OCI-LY1 (cell line): ENCODE measurements around the gene TGM2.

Experiments
- H2AFZ ChIP-seq: fragments of 200-600 bp; sonication (generic), shearing (Covaris generic); 2 replicates; pipeline ENCODE4 v1.6.0; 2014; ENCODE audit warnings: antibody characterized with exemption, mild to moderate bottlenecking, low read length
- H3F3A ChIP-seq: fragments of 200-600 bp; sonication (generic), shearing (Covaris generic); 2 replicates; pipeline ENCODE4 v1.6.0; 2014; ENCODE audit warnings: mild to moderate bottlenecking, antibody characterized with exemption, low read length, moderate library complexity; ENCODE audit not compliant: insufficient read depth
- H3K27ac ChIP-seq: fragments of 200-600 bp; sonication (generic); 2 replicates; pipeline ENCODE4 v1.5.1; 2014; ENCODE audit warnings: low read length, mixed run types, mild to moderate bottlenecking, low read depth; ENCODE audit not compliant: poor library complexity, severe bottlenecking
- H3K27me3 ChIP-seq: fragments of 200-600 bp; sonication (generic); 2 replicates; pipeline ENCODE4 v1.6.0; 2014; ENCODE audit warnings: antibody characterized with exemption, mild to moderate bottlenecking, low read length, moderate library complexity; ENCODE audit not compliant: insufficient read depth
- H3K36me3 ChIP-seq: fragments of 200-600 bp; sonication (generic); 2 replicates; pipeline ENCODE4 v1.6.1; 2014; ENCODE audit warnings: mild to moderate bottlenecking, antibody characterized with exemption, low read length, moderate library complexity, mixed read lengths; ENCODE audit not compliant: insufficient read depth
- H3K4me1 ChIP-seq: fragments of 200-600 bp; sonication (generic); 2 replicates; pipeline ENCODE4 v1.5.1; 2014; ENCODE audit warnings: mild to moderate bottlenecking, low read length, moderate library complexity; ENCODE audit not compliant: insufficient read depth, severe bottlenecking
- H3K4me2 ChIP-seq: fragments of 200-600 bp; sonication (generic), shearing (Covaris generic); 2 replicates; pipeline ENCODE4 v1.6.1; 2014; ENCODE audit warnings: low read length
- H3K4me3 ChIP-seq: fragments of 200-600 bp; sonication (generic); 2 replicates; pipeline ENCODE4 v1.5.1; 2014; ENCODE audit warnings: low read length, low read depth, mild to moderate bottlenecking, mixed read lengths; ENCODE audit not compliant: poor library complexity, severe bottlenecking
- H3K79me2 ChIP-seq: fragments of 200-600 bp; shearing (Covaris generic); 2 replicates; pipeline ENCODE4 v1.6.1; 2016; ENCODE audit warnings: mixed run types, low read length, mixed read lengths; ENCODE audit not compliant: insufficient read depth
- H3K9ac ChIP-seq: fragments of 200-600 bp; sonication (generic), shearing (Covaris generic); 2 replicates; pipeline ENCODE4 v1.6.1; 2014; ENCODE audit warnings: mild to moderate bottlenecking, low read length, mixed read lengths
- H3K9me2 ChIP-seq: fragments of 200-600 bp; sonication (generic), shearing (Covaris generic); 2 replicates; pipeline ENCODE4 v1.6.1; 2014; ENCODE audit warnings: low read depth, mild to moderate bottlenecking, low read length, mixed read lengths
- H3K9me3 ChIP-seq: fragments of 200-600 bp; shearing (Covaris generic); 2 replicates; pipeline ENCODE4 v1.6.1; 2014; ENCODE audit warnings: low read length, mixed read lengths
- H4K20me1 ChIP-seq: fragments of 200-600 bp; sonication (generic), shearing (Covaris generic); 2 replicates; pipeline ENCODE4 v1.6.0; 2016; ENCODE audit warnings: mild to moderate bottlenecking, low read length; ENCODE audit not compliant: insufficient read depth
- CTCF ChIP-seq: fragments of 200-600 bp; sonication (generic), shearing (Covaris generic); IDR thresholded peaks from 2 replicates; pipeline ENCODE4 v1.5.1; 2017; ENCODE audit warnings: mild to moderate bottlenecking, antibody characterized with exemption, low read length, moderate library complexity, mixed read lengths
- EZH2 ChIP-seq: fragments of 200-600 bp; sonication (generic), shearing (Covaris generic); IDR thresholded peaks from 2 replicates; pipeline ENCODE4 v1.8.0; 2017; ENCODE audit warnings: borderline replicate concordance, mixed run types, mild to moderate bottlenecking, antibody characterized with exemption, low read length, moderate library complexity, mixed read lengths

TGM2 gene

DNA sequence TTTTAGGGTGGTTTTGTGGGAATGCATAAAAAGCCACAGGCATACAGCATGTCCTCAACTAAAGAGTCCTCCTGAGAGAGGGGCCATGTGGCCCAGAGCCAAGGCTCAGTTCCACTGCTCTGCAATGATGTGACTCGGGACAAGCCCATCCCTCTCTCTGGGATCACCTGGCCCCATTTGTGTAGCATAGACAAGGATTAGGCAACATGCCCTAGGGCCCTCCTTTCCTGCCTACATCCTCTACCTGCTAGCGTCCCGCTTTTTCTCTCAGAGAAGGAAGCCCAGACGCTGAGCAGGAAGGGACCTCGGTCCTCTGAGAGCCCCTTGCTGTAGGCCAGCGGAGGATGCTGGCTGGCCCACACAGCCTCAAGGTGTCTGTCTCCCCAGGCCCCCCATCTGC, 8.8 kb downstream of the TGM2 start:
- H3K36me3 ChIP-seq = no peaks in the 10 kb centered on the region
- no peak overlapping the region for H3K4me2 ChIP-seq
- H3F3A ChIP-seq = no peaks in the 10 kb centered on the region
- no peak overlapping the region for H3K4me3 ChIP-seq
- H3K9me3 ChIP-seq = no peaks in the 10 kb centered on the region
- H4K20me1 ChIP-seq = no peaks in the 10 kb centered on the region
- TF ChIP-seq EZH2 (no peak), CTCF (no peak)
- no peak overlapping the region for H3K9ac ChIP-seq
- H3K4me1 ChIP-seq = no peaks in the 10 kb centered on the region
- H3K27ac ChIP-seq = no peak overlapping the region
- no peaks in the 10 kb centered on the region for H3K79me2 ChIP-seq
- no peaks in the 10 kb centered on the region; the same call in 1 of the 2 replicates for H3K27me3 ChIP-seq
- no peaks in the 10 kb centered on the region for H3K9me2 ChIP-seq
- H2AFZ ChIP-seq = no peak overlapping the region

- TF ChIP-seq EZH2 (no peak), CTCF (no peak)
- H3K9me2 ChIP-seq = no peaks in the 10 kb centered on the region
- no peaks in the 10 kb centered on the region for H3F3A ChIP-seq
- H3K4me3 ChIP-seq = no peak overlapping the region
- H3K79me2 ChIP-seq = no peaks in the 10 kb centered on the region
- H3K36me3 ChIP-seq = no peaks in the 10 kb centered on the region
- no peak overlapping the region for H3K9ac ChIP-seq
- H3K27ac ChIP-seq = no peak overlapping the region
- no peaks in the 10 kb centered on the region; the same call in 1 of the 2 replicates for H3K27me3 ChIP-seq
- H3K4me1 ChIP-seq = no peaks in the 10 kb centered on the region
- H4K20me1 ChIP-seq = no peaks in the 10 kb centered on the region
- H3K9me3 ChIP-seq = no peaks in the 10 kb centered on the region
- H3K4me2 ChIP-seq = no peak overlapping the region
- H2AFZ ChIP-seq = no peak overlapping the region
These were observed 9.3 kb downstream of the TGM2 start for GRCh38 chr20:38155811-38156210.

GRCh38 chr20:38153401-38153800, 11.7 kb downstream of the TGM2 start:
- Histone ChIP-seq H2AFZ (no peak overlapping the region), H3K4me2 (no peak overlapping the region), H3K27me3 (no peaks in the 10 kb centered on the region; the same call in 1 of the 2 replicates), H3F3A (no peaks in the 10 kb centered on the region), H3K4me1 (no peaks in the 10 kb centered on the region), H3K79me2 (no peaks in the 10 kb centered on the region), H3K9me2 (no peaks in the 10 kb centered on the region), H4K20me1 (no peaks in the 10 kb centered on the region), H3K27ac (no peak overlapping the region), H3K36me3 (no peaks in the 10 kb centered on the region), H3K9ac (no peak overlapping the region), H3K9me3 (no peaks in the 10 kb centered on the region), H3K4me3 (no peak overlapping the region)
- TF ChIP-seq CTCF (no peak), EZH2 (no peak)
